Activated naive CD4-positive, alpha-beta T cell treated with anti-CD3 and anti-CD28 coated beads, Interleukin-2, amount 10 ng/mL, durations not matched to agents 7 days and 5 days (primary cell): ENCODE data around the gene RASSF5.

ENCODE experiments used
- CTCF ChIA-PET: fragments of 350-600 bp; sonication (Branson Sonifier 250); formaldehyde crosslinking; loops from one replicate; lab custom pipeline; 2021; ENCODE audit warnings: antibody characterized with exemption; lab: Charles Lee
- DNase-seq: peaks from one replicate; pipeline ENCODE4 v3.0.0-alpha.2; 2020
- H3K27ac Mint-ChIP-seq: one replicate; pipeline ENCODE4 v1.8.0; 2021; ENCODE audit warnings: mild to moderate bottlenecking, moderate library complexity, mixed read lengths
- H3K27me3 Mint-ChIP-seq: one replicate; pipeline ENCODE4 v1.8.0; 2021; ENCODE audit warnings: mild to moderate bottlenecking, mixed read lengths
- H3K36me3 Mint-ChIP-seq: one replicate; pipeline ENCODE4 v1.8.0; 2021; ENCODE audit warnings: mixed read lengths
- H3K4me1 Mint-ChIP-seq: one replicate; pipeline ENCODE4 v1.8.0; 2021; ENCODE audit warnings: mixed read lengths
- H3K4me3 Mint-ChIP-seq: one replicate; pipeline ENCODE4 v1.8.0; 2021; ENCODE audit warnings: mild to moderate bottlenecking, moderate library complexity, mixed read lengths
- H3K9me3 Mint-ChIP-seq: one replicate; pipeline ENCODE4 v1.8.0; 2021; ENCODE audit warnings: mixed read lengths

RASSF5 gene

GRCh38 chr1:206556047-206556749 lies 48.9 kb downstream of the RASSF5 start:
- Mint-ChIP-seq H3K9me3 (no peaks in the 10 kb centered on the region), H3K4me1 (peaks cover 72% of the 10 kb centered on the region), H3K27me3 (no peaks in the 10 kb centered on the region), H3K27ac (peak overlapping the region; percentile 93), H3K36me3 (peaks cover 40% of the 10 kb centered on the region), H3K4me3 (peak overlapping the region; percentile 86)
- CTCF ChIA-PET: interaction anchor here (0.7 to 19.4 kb wide), 8 partner anchors 11 to 77 kb away, joined by 3 to 414 read pairs (median 6); no protein-coding TSS in a partner anchor
- DNase-seq: no peak

GRCh38 chr1:206556750-206557635 lies 49.7 kb downstream of the RASSF5 start:
- Mint-ChIP-seq H3K4me3 (peak overlapping the region; percentile 86), H3K4me1 (peaks cover 72% of the 10 kb centered on the region), H3K36me3 (peaks cover 47% of the 10 kb centered on the region), H3K27ac (peak overlapping the region; percentile 93), H3K27me3 (no peaks in the 10 kb centered on the region), H3K9me3 (no peaks in the 10 kb centered on the region)
- DNase-seq: peak; percentile 95
- CTCF ChIA-PET: interaction anchor here (0.7 to 19.4 kb wide), 7 partner anchors 10 to 56 kb away, joined by 3 to 414 read pairs (median 9); no protein-coding TSS in a partner anchor

GRCh38 chr1:206557636-206558473 lies 50.5 kb downstream of the RASSF5 start:
- Mint-ChIP-seq H3K27me3 (no peaks in the 10 kb centered on the region), H3K27ac (peak overlapping the region; percentile 93), H3K36me3 (peaks cover 54% of the 10 kb centered on the region), H3K4me1 (peaks cover 72% of the 10 kb centered on the region), H3K4me3 (peak overlapping the region; percentile 86), H3K9me3 (no peaks in the 10 kb centered on the region)
- CTCF ChIA-PET: interaction anchor here (1.2 to 19.4 kb wide), 2 partner anchors 11 to 23 kb away, joined by 4 to 414 read pairs; no protein-coding TSS in a partner anchor
- DNase-seq: peak; percentile 56

- Mint-ChIP-seq H3K9me3 (no peaks in the 10 kb centered on the region), H3K27ac (peak overlapping the region; percentile 93), H3K36me3 (peaks cover 62% of the 10 kb centered on the region), H3K27me3 (no peaks in the 10 kb centered on the region), H3K4me1 (peaks cover 73% of the 10 kb centered on the region), H3K4me3 (peak overlapping the region; percentile 86)
- CTCF ChIA-PET: interaction anchor here (1.2 to 19.4 kb wide), 6 partner anchors 8 to 33 kb away, joined by 3 to 414 read pairs (median 4); no protein-coding TSS in a partner anchor
- no peak for DNase-seq
These were observed 51.7 kb downstream of the RASSF5 start for GRCh38 chr1:206558794-206559671.

GRCh38 chr1:206559672-206559995 lies 52.3 kb downstream of the RASSF5 start:
- H3K27ac Mint-ChIP-seq: peak overlapping the region; percentile 93
- H3K4me3 Mint-ChIP-seq: peak overlapping the region; percentile 86
- no peak for DNase-seq
- H3K27me3 Mint-ChIP-seq: no peaks in the 10 kb centered on the region
- peaks cover 68% of the 10 kb centered on the region for H3K36me3 Mint-ChIP-seq
- CTCF ChIA-PET: interaction anchor here (1.0 to 19.4 kb wide), 7 partner anchors 8 to 90 kb away, joined by 3 to 414 read pairs (median 4); partner anchors contain the start of gene IKBKE
- no peaks in the 10 kb centered on the region for H3K9me3 Mint-ChIP-seq
- peaks cover 73% of the 10 kb centered on the region for H3K4me1 Mint-ChIP-seq

- no peak for DNase-seq
- Mint-ChIP-seq H3K27me3 (no peaks in the 10 kb centered on the region), H3K27ac (peak overlapping the region; percentile 93), H3K4me3 (peak overlapping the region; percentile 86), H3K9me3 (no peaks in the 10 kb centered on the region), H3K4me1 (peaks cover 73% of the 10 kb centered on the region), H3K36me3 (peaks cover 73% of the 10 kb centered on the region)
- CTCF ChIA-PET: interaction anchor here (0.9 to 19.4 kb wide), 7 partner anchors 9 to 90 kb away, joined by 3 to 414 read pairs (median 4); partner anchors contain the start of gene IKBKE
These were observed 52.8 kb downstream of the RASSF5 start for GRCh38 chr1:206560007-206560716.

GRCh38 chr1:206563367-206564207 lies 56.3 kb downstream of the RASSF5 start:
- Mint-ChIP-seq H3K4me3 (peak overlapping the region; percentile 56), H3K27me3 (no peaks in the 10 kb centered on the region), H3K27ac (peak overlapping the region; percentile 93), H3K36me3 (peaks cover 95% of the 10 kb centered on the region), H3K9me3 (no peaks in the 10 kb centered on the region), H3K4me1 (peaks cover 93% of the 10 kb centered on the region)
- CTCF ChIA-PET: interaction anchor here (1.1 to 19.4 kb wide), 6 partner anchors 10 to 28 kb away, joined by 3 to 414 read pairs (median 13); no protein-coding TSS in a partner anchor
- no peak for DNase-seq

- DNase-seq: no peak
- peak overlapping the region; percentile 82 for H3K27ac Mint-ChIP-seq
- CTCF ChIA-PET: interaction anchor here (0.9 to 19.4 kb wide), 4 partner anchors 11 to 21 kb away, joined by 3 to 414 read pairs (median 16); no protein-coding TSS in a partner anchor
- H3K27me3 Mint-ChIP-seq: no peaks in the 10 kb centered on the region
- H3K4me1 Mint-ChIP-seq: peaks cover 99% of the 10 kb centered on the region
- no peaks in the 10 kb centered on the region for H3K9me3 Mint-ChIP-seq
- H3K4me3 Mint-ChIP-seq: peak overlapping the region; percentile 56
- peaks cover 93% of the 10 kb centered on the region for H3K36me3 Mint-ChIP-seq
These were observed 58.7 kb downstream of the RASSF5 start for GRCh38 chr1:206565995-206566394.

GRCh38 chr1:206566999-206567398 lies 59.7 kb downstream of the RASSF5 start:
- Mint-ChIP-seq H3K9me3 (no peaks in the 10 kb centered on the region), H3K27me3 (no peaks in the 10 kb centered on the region), H3K36me3 (peaks cover 94% of the 10 kb centered on the region), H3K4me1 (peaks cover 99% of the 10 kb centered on the region), H3K27ac (peak overlapping the region; percentile 88), H3K4me3 (peak overlapping the region; percentile 56)
- DNase-seq: no peak
- CTCF ChIA-PET: interaction anchor here (1.2 to 19.4 kb wide), 5 partner anchors 12 to 77 kb away, joined by 4 to 414 read pairs (median 21); no protein-coding TSS in a partner anchor

- H3K27ac Mint-ChIP-seq: peak overlapping the region; percentile 88
- no peak for DNase-seq
- H3K36me3 Mint-ChIP-seq: peaks cover 96% of the 10 kb centered on the region
These were observed 60.9 kb downstream of the RASSF5 start for GRCh38 chr1:206568256-206568655.

GRCh38 chr1:206568779-206569352 lies 61.5 kb downstream of the RASSF5 start:
- CTCF ChIA-PET: interaction anchor here (1.2 to 19.4 kb wide), 6 partner anchors 10 to 65 kb away, joined by 3 to 414 read pairs (median 12); no protein-coding TSS in a partner anchor
- Mint-ChIP-seq H3K27me3 (no peaks in the 10 kb centered on the region), H3K4me3 (peak overlapping the region; percentile 3), H3K36me3 (peaks cover 95% of the 10 kb centered on the region), H3K4me1 (peaks cover 99% of the 10 kb centered on the region), H3K9me3 (no peaks in the 10 kb centered on the region), H3K27ac (peak overlapping the region; percentile 81)
- DNase-seq: no peak

More at GRCh38 chr1:206568256-206568655, 60.9 kb downstream of the RASSF5 start:
- no peaks in the 10 kb centered on the region for H3K27me3 Mint-ChIP-seq
- CTCF ChIA-PET: interaction anchor here (1.2 to 19.4 kb wide), 7 partner anchors 10 to 78 kb away, joined by 3 to 414 read pairs (median 4); no protein-coding TSS in a partner anchor
- peak overlapping the region; percentile 38 for H3K4me3 Mint-ChIP-seq
- H3K4me1 Mint-ChIP-seq: peaks cover 99% of the 10 kb centered on the region
- H3K9me3 Mint-ChIP-seq: no peaks in the 10 kb centered on the region
